WTC11 (cell line): Measurements from ENCODE around the gene ZNF678. TPM values are rescaled to one million over a fixed set of nuclear protein-coding genes. Genes with fewer than 3 reads are reported as not detected.

Experiments
- ATAC-seq: fragments of 200-7000 bp; cut with Tn5 transposase; 2 replicates; pipeline ENCODE4 v1.10.0; 2021; ENCODE audit warnings: mild to moderate bottlenecking, moderate library complexity
- CTCF ChIA-PET: fragments of 300-600 bp; sonication (Branson Sonifier 250); formaldehyde crosslinking; loops from one replicate; lab custom pipeline; 2021; ENCODE audit warnings: antibody characterized with exemption; lab: Charles Lee
- POLR2A ChIA-PET: fragments of 350-600 bp; sonication (Branson Sonifier 250); formaldehyde crosslinking; loops from one replicate; lab custom pipeline; 2021; ENCODE audit warnings: antibody characterized with exemption; lab: Charles Lee
- DNase-seq: peaks from one replicate; pipeline ENCODE4 v3.0.0; 2021; ENCODE audit warnings: low spot score
- H3K27ac Mint-ChIP-seq: 2 replicates; pipeline ENCODE4 v1.8.0; 2021; ENCODE audit warnings: mixed read lengths
- H3K27me3 Mint-ChIP-seq: 2 replicates; pipeline ENCODE4 v1.8.0; 2021; ENCODE audit warnings: low read depth, mild to moderate bottlenecking, moderate library complexity, mixed read lengths
- H3K36me3 Mint-ChIP-seq: 2 replicates; pipeline ENCODE4 v1.8.0; 2021; ENCODE audit warnings: mixed read lengths
- H3K4me1 Mint-ChIP-seq: 2 replicates; pipeline ENCODE4 v1.8.0; 2022; ENCODE audit warnings: mixed read lengths
- H3K4me3 Mint-ChIP-seq: 2 replicates; pipeline ENCODE4 v1.8.0; 2021; ENCODE audit warnings: mild to moderate bottlenecking, moderate library complexity, mixed read lengths
- H3K9me3 Mint-ChIP-seq: 2 replicates; pipeline ENCODE4 v1.8.0; 2021; ENCODE audit warnings: mixed read lengths
- ARID4B ChIP-seq: sonication (generic); formaldehyde crosslinking; IDR thresholded peaks from 2 replicates; pipeline ENCODE4 v1.8.0; 2023; ENCODE audit warnings: missing genetic modification reagents, mild to moderate bottlenecking, borderline replicate concordance
- ATF2 ChIP-seq: sonication (generic); formaldehyde crosslinking; IDR thresholded peaks from 2 replicates; pipeline ENCODE4 v1.8.1; 2022; ENCODE audit warnings: low read depth, missing genetic modification reagents, borderline replicate concordance
- GRHL2 ChIP-seq: fragments of 250-450 bp; sonication (Bioruptor Pico); IDR thresholded peaks from 2 replicates; pipeline ENCODE4 v1.8.0; 2022; ENCODE audit warnings: mild to moderate bottlenecking, moderate library complexity; ENCODE audit not compliant: insufficient replicate concordance, severe bottlenecking
- HMGA2 ChIP-seq: fragments of 250-450 bp; sonication (Bioruptor Pico); IDR thresholded peaks from 2 replicates; pipeline ENCODE4 v1.4.0; 2021; ENCODE audit warnings: mild to moderate bottlenecking, moderate library complexity
- IRF2 ChIP-seq: sonication (generic); formaldehyde crosslinking; IDR thresholded peaks from 2 replicates; pipeline ENCODE4 v1.8.0; 2022; ENCODE audit warnings: low read depth, missing genetic modification reagents, borderline replicate concordance
- NFATC4 ChIP-seq: fragments of 250-450 bp; sonication (Bioruptor Pico); IDR thresholded peaks from 2 replicates; pipeline ENCODE4 v1.9.0; 2021; ENCODE audit warnings: mild to moderate bottlenecking
- OVOL2 ChIP-seq: fragments of 250-450 bp; sonication (Bioruptor Pico); IDR thresholded peaks from 2 replicates; pipeline ENCODE4 v1.9.0; 2021; ENCODE audit warnings: mild to moderate bottlenecking, borderline replicate concordance
- RELA ChIP-seq: sonication (generic); formaldehyde crosslinking; IDR thresholded peaks from 2 replicates; pipeline ENCODE4 v1.8.1; 2022; ENCODE audit warnings: missing genetic modification reagents, mild to moderate bottlenecking, borderline replicate concordance
- TEAD4 ChIP-seq: sonication (generic); formaldehyde crosslinking; IDR thresholded peaks from 2 replicates; pipeline ENCODE4 v1.8.0; 2022; ENCODE audit warnings: mild to moderate bottlenecking, missing genetic modification reagents
- TP53 ChIP-seq: sonication (generic); formaldehyde crosslinking; IDR thresholded peaks from 2 replicates; pipeline ENCODE4 v1.8.1; 2023; ENCODE audit warnings: mild to moderate bottlenecking, missing genetic modification reagents
- ZBTB21 ChIP-seq: sonication (generic); formaldehyde crosslinking; IDR thresholded peaks from 2 replicates; pipeline ENCODE4 v1.8.1; 2023; ENCODE audit warnings: mild to moderate bottlenecking, missing genetic modification reagents, borderline replicate concordance
- ZNF121 ChIP-seq: sonication (generic); formaldehyde crosslinking; IDR thresholded peaks from 2 replicates; pipeline ENCODE4 v1.8.0; 2023; ENCODE audit warnings: missing genetic modification reagents
- ZNF219 ChIP-seq: sonication (generic); formaldehyde crosslinking; IDR thresholded peaks from 2 replicates; pipeline ENCODE4 v1.8.0; 2023; ENCODE audit warnings: missing genetic modification reagents, mild to moderate bottlenecking, borderline replicate concordance
- ZNF281 ChIP-seq: sonication (generic); formaldehyde crosslinking; IDR thresholded peaks from 2 replicates; pipeline ENCODE4 v1.8.0; 2023; ENCODE audit warnings: mild to moderate bottlenecking, missing genetic modification reagents
- total RNA-seq: library from RNA; stranded (reverse); gene quantifications from 3 replicates; pipeline ENCODE4 v1.2.3, GENCODE V29; 2021

ZNF678 gene
- total RNA-seq, 1 experiment from 2014 or later, result 28.9 TPM

- no peaks in the 10 kb centered on the region for H3K27me3 Mint-ChIP-seq
- DNase-seq, result no peak
Measured at GRCh38 chr1:227562933-227563323, 428 bp upstream of the ZNF678 start.

GRCh38 chr1:227567256-227567655 is 3.9 kb downstream of the ZNF678 start:
- TF ChIP-seq HMGA2 (CRISPR knock-in tag), result 0 out of 2 replicates have a peak, but pooled peaks have one; percentile 82
- TF ChIP-seq ZNF121, result no peak
- no peak for TF ChIP-seq NFATC4 (CRISPR knock-in tag)
- DNase-seq (no peak), ATAC-seq (no peak)
- ChIA-PET POLR2A (no interaction called here), CTCF (no interaction called here)
- peaks cover 4% of the 10 kb centered on the region; the same call in 1 of the 2 replicates for H3K36me3 Mint-ChIP-seq
- no peak overlapping the region for H3K4me3 Mint-ChIP-seq
- H3K4me1 Mint-ChIP-seq, result peaks cover 31% of the 10 kb centered on the region
- no peaks in the 10 kb centered on the region for H3K27me3 Mint-ChIP-seq
- peaks cover 10% of the 10 kb centered on the region for H3K9me3 Mint-ChIP-seq
- no peak overlapping the region for H3K27ac Mint-ChIP-seq

More at GRCh38 chr1:227562933-227563323, 428 bp upstream of the ZNF678 start:
- ChIA-PET CTCF (interaction anchor here (0.6 to 2.5 kb wide), 2 partner anchors 20 to 114 kb away, joined by 3 to 13 read pairs; no protein-coding TSS in a partner anchor), POLR2A (interaction anchor here (1.5 kb wide), 1 partner anchor 20 kb away, joined by 6 read pairs; no protein-coding TSS in a partner anchor)
- H3K36me3 Mint-ChIP-seq, result peaks cover 4% of the 10 kb centered on the region; the same call in 1 of the 2 replicates
- ATAC-seq, result no peak
- H3K4me3 Mint-ChIP-seq, result peak overlapping the region; percentile 90
- H3K27ac Mint-ChIP-seq, result peak overlapping the region; percentile 97
- peaks cover 14% of the 10 kb centered on the region for H3K9me3 Mint-ChIP-seq
- TF ChIP-seq IRF2 (CRISPR knock-in tag) (no peak), ZNF281 (CRISPR knock-in tag) (no peak), TP53 (CRISPR knock-in tag) (no peak), TEAD4 (CRISPR knock-in tag) (no peak), ZBTB21 (no peak), ATF2 (CRISPR knock-in tag) (no peak), OVOL2 (CRISPR knock-in tag) (no peak)
- peaks cover 27% of the 10 kb centered on the region for H3K4me1 Mint-ChIP-seq

- DNase-seq (no peak), ATAC-seq (no peak)
- POLR2A ChIA-PET, result no interaction called here
- peaks cover 28% of the 10 kb centered on the region for H3K4me1 Mint-ChIP-seq
- peaks cover 3% of the 10 kb centered on the region; the same call in 1 of the 2 replicates for H3K36me3 Mint-ChIP-seq
- H3K4me3 Mint-ChIP-seq, result no peak overlapping the region
- TF ChIP-seq RELA (CRISPR knock-in tag), result no peak
- no peak for TF ChIP-seq GRHL2 (CRISPR knock-in tag)
- TF ChIP-seq HMGA2 (CRISPR knock-in tag), result no peak
- H3K27ac Mint-ChIP-seq, result no peak overlapping the region; the same call in 1 of the 2 replicates
- H3K9me3 Mint-ChIP-seq, result peaks cover under 1% of the 10 kb centered on the region; the same call in 1 of the 2 replicates
- CTCF ChIA-PET, result interaction anchor here (0.6 to 1.3 kb wide), 2 partner anchors 26 to 513 kb away, joined by 3 to 4 read pairs; no protein-coding TSS in a partner anchor
- H3K27me3 Mint-ChIP-seq, result no peaks in the 10 kb centered on the region
Measured at GRCh38 chr1:227568593-227568992, 5.2 kb downstream of the ZNF678 start.

- ChIA-PET POLR2A (interaction anchor here (2.0 kb wide), 1 partner anchor 9 kb away, joined by 5 read pairs; the partner anchor contains the start of gene ZNF678), CTCF (no interaction called here)
- H3K4me3 Mint-ChIP-seq, result no peak overlapping the region
- H3K36me3 Mint-ChIP-seq, result peaks cover 33% of the 10 kb centered on the region
- TF ChIP-seq ARID4B (no peak), ZNF219 (no peak)
- H3K27ac Mint-ChIP-seq, result no peak overlapping the region
- DNase-seq, result no peak
- H3K4me1 Mint-ChIP-seq, result peaks cover 18% of the 10 kb centered on the region
- ATAC-seq, result no peak
- H3K9me3 Mint-ChIP-seq, result peaks cover 38% of the 10 kb centered on the region
- no peaks in the 10 kb centered on the region for H3K27me3 Mint-ChIP-seq
Measured at GRCh38 chr1:227572752-227573151, 9.4 kb downstream of the ZNF678 start.
